Kidney epithelial cell (primary cell): Measurements from ENCODE around the gene STX16. TPM values are rescaled to one million over a fixed set of nuclear protein-coding genes. Genes with fewer than 3 reads are reported as not detected.

Experiments used
- DNase-seq: peaks from one replicate; pipeline ENCODE4 v3.0.0-alpha.2; 2010; ENCODE audit warnings: low read depth
- H3K27me3 ChIP-seq: 2 replicates; pipeline ENCODE4 v1.6.0; 2011; ENCODE audit warnings: low read length; ENCODE audit not compliant: control insufficient read depth, insufficient read depth
- H3K36me3 ChIP-seq: 2 replicates; pipeline ENCODE4 v1.5.1; 2011; ENCODE audit warnings: low read length; ENCODE audit not compliant: control insufficient read depth, insufficient read depth
- H3K4me3 ChIP-seq: 2 replicates; pipeline ENCODE4 v1.5.1; 2011; ENCODE audit warnings: low read depth, mild to moderate bottlenecking, control low read depth, low read length
- total RNA-seq: library from RNA; depleted of rRNA; stranded (reverse); fragments of >200 nt; gene quantifications from 2 replicates; pipeline ENCODE4 v1.2.3, GENCODE V29; 2015
- TF ChIP-seq, protein P1 (sequence below): IDR thresholded peaks from 2 replicates; pipeline ENCODE4 v1.5.1; 2011; ENCODE audit warnings: mild to moderate bottlenecking, moderate library complexity, low read length, control low read depth, inconsistent platforms; ENCODE audit not compliant: insufficient read depth, poor library complexity, severe bottlenecking

STX16 gene
- total RNA-seq, 1 donor from 2014 or later: 53.6 TPM

DNA sequence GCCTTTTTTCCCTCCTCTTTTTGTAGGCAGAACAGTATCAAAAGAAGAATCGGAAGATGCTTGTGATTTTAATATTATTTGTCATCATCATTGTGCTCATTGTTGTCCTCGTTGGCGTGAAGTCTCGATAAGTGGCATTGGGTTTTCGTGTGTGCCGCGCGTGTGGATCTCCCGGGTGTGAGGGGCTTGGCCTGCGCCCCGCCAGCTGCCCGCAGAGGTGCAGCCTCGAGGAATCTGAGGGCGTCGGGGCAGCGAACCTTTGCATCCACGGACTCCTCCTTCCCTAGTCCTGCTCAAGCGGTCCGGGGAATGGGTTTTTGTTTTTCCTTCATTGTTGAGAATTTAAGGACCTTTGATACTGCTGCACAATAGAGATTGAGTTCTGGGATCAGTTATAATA, 25.1 kb downstream of the STX16 start:
- TF ChIP-seq, protein P1, sequence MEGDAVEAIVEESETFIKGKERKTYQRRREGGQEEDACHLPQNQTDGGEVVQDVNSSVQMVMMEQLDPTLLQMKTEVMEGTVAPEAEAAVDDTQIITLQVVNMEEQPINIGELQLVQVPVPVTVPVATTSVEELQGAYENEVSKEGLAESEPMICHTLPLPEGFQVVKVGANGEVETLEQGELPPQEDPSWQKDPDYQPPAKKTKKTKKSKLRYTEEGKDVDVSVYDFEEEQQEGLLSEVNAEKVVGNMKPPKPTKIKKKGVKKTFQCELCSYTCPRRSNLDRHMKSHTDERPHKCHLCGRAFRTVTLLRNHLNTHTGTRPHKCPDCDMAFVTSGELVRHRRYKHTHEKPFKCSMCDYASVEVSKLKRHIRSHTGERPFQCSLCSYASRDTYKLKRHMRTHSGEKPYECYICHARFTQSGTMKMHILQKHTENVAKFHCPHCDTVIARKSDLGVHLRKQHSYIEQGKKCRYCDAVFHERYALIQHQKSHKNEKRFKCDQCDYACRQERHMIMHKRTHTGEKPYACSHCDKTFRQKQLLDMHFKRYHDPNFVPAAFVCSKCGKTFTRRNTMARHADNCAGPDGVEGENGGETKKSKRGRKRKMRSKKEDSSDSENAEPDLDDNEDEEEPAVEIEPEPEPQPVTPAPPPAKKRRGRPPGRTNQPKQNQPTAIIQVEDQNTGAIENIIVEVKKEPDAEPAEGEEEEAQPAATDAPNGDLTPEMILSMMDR: no peak
- no peak overlapping the region for H3K4me3 ChIP-seq
- H3K36me3 ChIP-seq: no peaks in the 10 kb centered on the region
- no peak for DNase-seq
- no peaks in the 10 kb centered on the region for H3K27me3 ChIP-seq

DNA sequence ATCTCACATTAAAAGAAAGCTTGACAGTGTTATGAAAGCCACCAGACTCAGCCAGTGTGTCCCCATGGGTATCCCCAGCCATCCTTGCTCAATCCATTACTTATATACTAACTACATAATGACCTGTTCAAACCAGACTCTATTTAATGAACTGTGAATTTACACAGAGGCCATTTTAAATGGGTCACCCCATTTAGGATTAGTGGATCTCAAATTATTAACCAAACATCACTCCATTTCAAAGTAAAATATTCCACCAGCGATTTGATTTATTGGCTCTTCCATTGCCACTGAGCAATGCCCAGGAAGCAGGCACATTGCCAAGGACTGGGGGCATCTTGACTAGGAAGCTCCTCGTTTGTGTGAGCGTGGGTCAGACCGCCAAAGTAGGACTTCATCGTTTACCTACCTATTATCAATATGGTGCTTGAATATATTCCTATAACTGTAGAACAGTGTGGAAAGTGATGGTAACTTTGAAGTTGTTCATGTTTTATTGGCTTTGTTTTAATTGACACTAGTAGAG, 26.1 kb downstream of the STX16 start:
- Histone ChIP-seq H3K27me3 (no peaks in the 10 kb centered on the region), H3K4me3 (no peak overlapping the region), H3K36me3 (no peaks in the 10 kb centered on the region)
- TF ChIP-seq, protein P1: no peak
- DNase-seq: no peak

GRCh38 chr20:58677808-58678207, 26.7 kb downstream of the STX16 start:
- H3K27me3 ChIP-seq: no peaks in the 10 kb centered on the region
- TF ChIP-seq, protein P1: no peak
- H3K36me3 ChIP-seq: no peaks in the 10 kb centered on the region
- H3K4me3 ChIP-seq: no peak overlapping the region
- DNase-seq: no peak

DNA sequence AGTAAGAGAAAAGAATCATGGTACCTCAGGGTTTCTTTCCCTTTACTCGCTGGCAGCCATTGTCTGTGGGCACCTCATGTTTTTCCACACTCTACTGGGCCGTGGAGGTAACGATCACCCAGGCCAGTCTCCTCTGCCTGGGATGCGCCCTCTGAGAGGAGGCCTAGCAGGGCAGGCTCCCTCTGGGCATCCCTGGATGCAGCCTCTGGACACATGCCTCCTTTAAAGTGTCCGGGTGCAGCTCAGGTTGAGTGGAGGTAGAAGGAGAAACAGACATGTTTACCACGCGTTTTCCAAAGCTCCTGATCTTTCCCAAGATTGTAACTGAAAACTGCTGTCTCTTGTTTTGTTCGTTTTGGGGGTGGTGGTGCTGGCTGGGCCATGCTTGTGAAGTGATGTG, 27.7 kb downstream of the STX16 start:
- TF ChIP-seq, protein P1: no peak
- Histone ChIP-seq H3K4me3 (no peak overlapping the region), H3K27me3 (no peaks in the 10 kb centered on the region), H3K36me3 (no peaks in the 10 kb centered on the region)
- DNase-seq: no peak

- Histone ChIP-seq H3K4me3 (no peak overlapping the region), H3K36me3 (no peaks in the 10 kb centered on the region), H3K27me3 (no peaks in the 10 kb centered on the region)
- TF ChIP-seq, protein P1: no peak
- DNase-seq: peak; percentile 18
Measured at GRCh38 chr20:58682656-58683531, 31.8 kb downstream of the STX16 start.
